ENCODE data around the gene HNRNPM.
A peak's percentile ranks its signal among the peaks of the same experiment; 100 is the strongest.

Gene HNRNPM

DNA sequence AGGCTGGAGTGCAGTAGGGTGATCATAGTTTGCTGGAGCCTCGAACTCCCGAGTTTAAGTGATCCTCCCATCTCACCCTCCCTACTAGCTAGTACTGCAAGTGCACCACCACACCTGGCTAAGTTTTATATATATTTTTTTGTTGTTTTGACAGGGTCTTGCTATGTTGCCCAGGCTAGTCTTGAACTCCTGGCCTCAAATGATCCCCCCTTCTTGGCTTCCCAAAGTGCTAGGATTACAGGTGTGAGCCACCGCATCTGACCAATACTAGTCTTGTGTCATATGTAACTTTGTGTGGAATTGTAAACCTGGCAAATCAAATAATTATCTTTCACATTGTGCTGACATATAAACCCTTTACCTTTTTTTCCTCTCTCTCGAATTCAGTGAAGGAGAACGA is 10.2 kb downstream of the HNRNPM start:
- Mint-ChIP-seq H3K27ac (peak overlapping the region; percentile 63), H3K36me3 (ENCODE audit: low read depth) (peaks cover 67% of the 10 kb centered on the region), H3K4me3 (no peak overlapping the region), H3K9me3 (no peaks in the 10 kb centered on the region), H3K27me3 (ENCODE audit: low read depth, poor library complexity) (peaks cover 3% of the 10 kb centered on the region), H3K4me1 (peaks cover 86% of the 10 kb centered on the region)
- no peak for DNase-seq
- no peak for TF ChIP-seq CTCF (IDR thresholded peaks at IDR 0.05)

DNA sequence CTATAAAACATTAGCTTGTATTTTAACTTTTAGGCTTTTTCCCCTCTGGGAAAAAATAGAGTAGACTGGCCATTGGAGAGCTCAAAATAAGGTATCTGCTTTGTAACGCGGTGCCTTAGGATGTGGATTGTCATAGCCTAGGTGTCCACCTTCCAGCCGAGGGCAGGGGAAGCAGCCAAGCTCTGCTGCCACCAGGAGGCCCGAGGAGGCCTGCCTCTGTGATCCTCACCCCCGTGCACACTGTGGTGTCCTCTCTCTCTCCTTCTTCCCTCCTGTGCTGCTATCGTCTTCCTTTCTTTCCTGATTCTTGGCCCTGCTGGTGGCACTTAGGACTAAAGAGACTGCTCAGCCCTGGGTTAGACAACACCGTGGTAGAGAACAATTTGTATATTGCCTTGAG is 11.3 kb downstream of the HNRNPM start:
- H3K4me3 Mint-ChIP-seq, result no peak overlapping the region
- peak; percentile 24 for DNase-seq

GRCh38 chr19:8457209-8457608 is 12.4 kb downstream of the HNRNPM start:
- H3K36me3 Mint-ChIP-seq (ENCODE audit: low read depth), result peaks cover 59% of the 10 kb centered on the region
- H3K4me1 Mint-ChIP-seq, result peaks cover 87% of the 10 kb centered on the region
- no peak overlapping the region for H3K4me3 Mint-ChIP-seq
- H3K9me3 Mint-ChIP-seq, result no peaks in the 10 kb centered on the region
- peaks cover 3% of the 10 kb centered on the region for H3K27me3 Mint-ChIP-seq (ENCODE audit: low read depth, poor library complexity)
- H3K27ac Mint-ChIP-seq, result peak overlapping the region; percentile 25
- DNase-seq, result no peak
- TF ChIP-seq CTCF (IDR thresholded peaks at IDR 0.05), result no peak

More for the DNA sequence above, 11.3 kb downstream of the HNRNPM start:
- peaks cover 92% of the 10 kb centered on the region for H3K4me1 Mint-ChIP-seq
- H3K36me3 Mint-ChIP-seq (ENCODE audit: low read depth), result peaks cover 69% of the 10 kb centered on the region
- no peaks in the 10 kb centered on the region for H3K9me3 Mint-ChIP-seq
- H3K27me3 Mint-ChIP-seq (ENCODE audit: low read depth, poor library complexity), result peaks cover 3% of the 10 kb centered on the region
- TF ChIP-seq CTCF (IDR thresholded peaks at IDR 0.05), result no peak
- H3K27ac Mint-ChIP-seq, result peak overlapping the region; percentile 9

DNA sequence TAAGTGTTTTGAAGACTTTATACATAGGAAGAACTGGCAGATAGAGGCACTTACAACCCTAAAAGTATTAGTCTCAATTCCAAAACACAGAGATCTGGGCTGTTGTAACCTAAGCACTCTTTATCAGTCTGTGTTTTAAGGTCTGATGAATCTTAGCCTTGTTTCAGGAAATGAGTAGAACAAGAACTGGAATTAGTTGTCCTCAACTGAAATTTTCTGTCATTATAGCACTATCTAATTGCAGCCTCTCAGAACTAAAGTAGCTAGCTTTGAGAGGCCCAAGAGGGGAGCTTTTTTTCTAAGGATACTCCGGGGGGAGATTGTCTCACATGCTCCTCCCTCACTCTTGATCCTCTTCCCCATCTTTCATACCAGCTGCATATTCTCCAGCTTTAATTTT is 13.1 kb downstream of the HNRNPM start:
- Mint-ChIP-seq H3K4me3 (no peak overlapping the region), H3K9me3 (no peaks in the 10 kb centered on the region), H3K27me3 (ENCODE audit: low read depth, poor library complexity) (peaks cover 3% of the 10 kb centered on the region), H3K27ac (peak overlapping the region; percentile 25), H3K4me1 (peaks cover 83% of the 10 kb centered on the region), H3K36me3 (ENCODE audit: low read depth) (peaks cover 61% of the 10 kb centered on the region)
- no peak for TF ChIP-seq CTCF (IDR thresholded peaks at IDR 0.05)
- no peak for DNase-seq

DNA sequence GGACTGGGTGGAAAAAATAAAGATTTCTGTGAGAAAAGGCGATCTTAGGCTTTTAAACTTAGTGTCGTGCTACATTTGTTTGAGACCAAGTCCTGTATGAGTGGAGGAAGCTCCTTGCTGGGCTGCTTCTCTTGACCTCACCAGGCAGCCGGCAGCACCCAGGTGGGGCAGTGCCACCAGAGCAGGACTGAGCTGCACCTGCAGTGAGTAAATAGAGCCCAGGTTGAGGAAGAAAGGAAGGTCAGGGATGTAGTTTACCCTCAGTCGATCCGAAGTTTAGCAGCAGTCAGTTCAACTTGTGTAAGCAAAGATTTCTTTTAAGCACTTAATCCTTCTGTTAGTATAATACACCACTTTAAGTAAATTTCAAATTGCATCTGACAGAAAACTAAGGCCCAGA is 13.6 kb downstream of the HNRNPM start:
- Mint-ChIP-seq H3K9me3 (no peaks in the 10 kb centered on the region), H3K36me3 (ENCODE audit: low read depth) (peaks cover 66% of the 10 kb centered on the region)

More for the DNA sequence above, 13.6 kb downstream of the HNRNPM start:
- no peak for DNase-seq
- Mint-ChIP-seq H3K27ac (peak overlapping the region; percentile 73), H3K4me3 (no peak overlapping the region), H3K4me1 (peaks cover 80% of the 10 kb centered on the region), H3K27me3 (ENCODE audit: low read depth, poor library complexity) (peaks cover 3% of the 10 kb centered on the region)
- no peak for TF ChIP-seq CTCF (IDR thresholded peaks at IDR 0.05)
